GM10847 (cell line): ENCODE data around the gene OR10D3.

ENCODE experiments used
- POLR2A ChIP-seq: IDR thresholded peaks from 2 replicates; pipeline ENCODE4 v1.6.1; 2011; ENCODE audit not compliant: insufficient read length; ENCODE audit errors: extremely low read depth

OR10D3 gene

GRCh38 chr11:124179310-124179709 is 3.8 kb upstream of the OR10D3 start:
- TF ChIP-seq POLR2A: no peak

DNA sequence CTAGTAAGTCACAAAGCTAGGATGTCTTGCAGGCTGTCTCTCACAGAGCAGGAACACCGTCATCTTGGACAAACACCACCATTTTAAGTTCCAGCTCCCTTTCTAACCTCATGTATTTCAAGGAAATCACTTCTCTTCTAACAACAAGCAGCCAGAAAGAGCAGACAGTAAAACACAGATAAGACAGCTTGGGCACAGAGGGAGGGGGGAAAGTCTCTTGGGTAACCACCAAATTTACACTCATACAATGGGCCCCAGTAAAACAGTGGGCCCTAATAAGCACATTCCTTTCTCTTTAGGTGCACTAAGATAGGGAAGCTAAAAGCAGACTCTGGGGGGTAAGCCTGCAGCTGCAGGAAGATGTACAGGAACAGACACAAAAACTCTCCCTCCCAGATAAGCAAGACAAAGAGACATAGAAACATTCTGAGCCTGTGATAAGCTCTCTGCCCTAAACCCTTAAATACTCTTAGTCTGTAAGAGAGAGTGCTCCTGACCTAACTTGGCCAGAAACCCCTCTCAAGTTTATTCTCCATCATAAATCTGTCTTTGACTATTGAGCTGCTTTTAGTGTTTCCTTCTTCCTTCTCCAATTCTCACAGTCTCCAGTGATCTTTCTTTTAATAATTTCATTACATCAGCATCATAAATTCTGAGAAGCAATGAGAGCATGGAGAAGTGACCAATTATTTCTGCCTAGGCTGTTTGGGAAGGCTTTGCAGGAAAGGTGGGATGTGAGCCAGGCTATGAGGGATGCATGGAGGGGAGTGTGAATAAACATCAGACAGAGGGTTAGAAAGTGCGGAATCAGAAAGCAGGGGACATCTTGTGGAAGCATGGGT is 7.4 kb downstream of the OR10D3 start:
- no peak for TF ChIP-seq POLR2A

GRCh38 chr11:124193221-124194010 is 10.3 kb downstream of the OR10D3 start:
- no peak for TF ChIP-seq POLR2A

DNA sequence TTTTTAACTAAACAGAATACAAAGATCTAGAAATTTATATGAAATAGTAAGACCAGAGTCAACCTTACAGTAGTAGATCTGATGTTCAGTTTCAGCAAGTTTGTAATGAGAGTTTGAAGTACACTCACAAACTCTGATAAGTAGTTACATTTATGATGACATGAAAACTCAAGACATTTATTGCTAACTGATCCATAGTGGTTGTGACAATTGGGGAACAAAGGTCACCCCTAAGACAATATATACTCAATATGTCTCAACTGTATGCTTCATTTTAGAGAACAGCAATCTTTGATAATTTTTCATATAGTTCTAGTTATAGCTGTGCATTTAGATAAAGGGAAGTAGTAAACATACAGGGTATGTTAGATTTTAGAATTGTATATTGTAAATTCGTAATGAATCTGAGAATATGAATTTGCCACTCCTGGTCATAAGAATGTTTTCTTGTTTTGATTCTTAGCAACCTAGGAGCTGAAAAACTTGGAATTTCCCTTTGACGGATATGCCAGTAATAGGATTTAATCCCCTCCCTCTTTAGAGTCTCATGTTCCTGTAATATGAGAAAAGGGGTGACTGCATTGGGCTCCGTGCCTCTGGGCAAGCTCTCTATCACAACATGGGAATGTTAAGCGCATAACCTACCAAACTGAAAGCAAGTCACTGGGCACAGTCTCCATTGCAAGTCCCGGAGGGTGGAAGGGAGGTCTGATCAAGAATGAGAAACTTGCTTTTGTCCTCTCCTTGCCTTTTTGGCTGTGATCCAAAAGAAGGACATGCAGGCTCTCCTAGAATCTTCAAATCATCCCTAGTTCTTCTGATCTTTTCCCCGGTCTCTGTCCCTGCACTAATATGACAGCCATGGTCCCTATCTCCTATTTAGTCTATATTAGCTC is 11.4 kb downstream of the OR10D3 start:
- no peak for TF ChIP-seq POLR2A

- TF ChIP-seq POLR2A: no peak
These were observed 12.1 kb downstream of the OR10D3 start for GRCh38 chr11:124195189-124195734.

GRCh38 chr11:124197999-124198398 is 14.9 kb downstream of the OR10D3 start:
- no peak for TF ChIP-seq POLR2A

- no peak for TF ChIP-seq POLR2A
These were observed 15.8 kb downstream of the OR10D3 start for GRCh38 chr11:124198897-124199296.

- no peak for TF ChIP-seq POLR2A
These were observed 16.6 kb downstream of the OR10D3 start for GRCh38 chr11:124199702-124200101.

DNA sequence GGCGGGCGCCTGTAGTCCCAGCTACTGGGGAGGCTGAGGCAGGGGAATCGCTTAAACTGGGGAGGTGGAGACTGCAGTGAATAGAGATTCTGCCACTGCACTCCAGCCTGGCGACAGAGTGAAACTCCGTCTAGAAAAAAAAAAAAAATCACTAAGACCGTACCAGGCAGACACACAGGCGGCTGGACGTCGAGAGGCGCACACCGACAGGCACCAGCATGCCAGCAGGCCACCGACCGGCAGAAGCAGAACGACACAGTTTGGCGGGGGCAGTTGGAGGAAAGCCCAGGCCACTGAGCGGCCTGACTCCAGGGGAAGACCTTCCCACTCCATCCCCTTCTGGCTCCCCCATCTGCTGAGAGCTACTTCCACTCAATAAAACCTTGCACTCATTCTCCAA is 17.5 kb downstream of the OR10D3 start:
- no peak for TF ChIP-seq POLR2A

- TF ChIP-seq POLR2A: no peak
These were observed 19.8 kb downstream of the OR10D3 start for GRCh38 chr11:124202951-124203350.

GRCh38 chr11:124204008-124204407 is 20.9 kb downstream of the OR10D3 start:
- no peak for TF ChIP-seq POLR2A

DNA sequence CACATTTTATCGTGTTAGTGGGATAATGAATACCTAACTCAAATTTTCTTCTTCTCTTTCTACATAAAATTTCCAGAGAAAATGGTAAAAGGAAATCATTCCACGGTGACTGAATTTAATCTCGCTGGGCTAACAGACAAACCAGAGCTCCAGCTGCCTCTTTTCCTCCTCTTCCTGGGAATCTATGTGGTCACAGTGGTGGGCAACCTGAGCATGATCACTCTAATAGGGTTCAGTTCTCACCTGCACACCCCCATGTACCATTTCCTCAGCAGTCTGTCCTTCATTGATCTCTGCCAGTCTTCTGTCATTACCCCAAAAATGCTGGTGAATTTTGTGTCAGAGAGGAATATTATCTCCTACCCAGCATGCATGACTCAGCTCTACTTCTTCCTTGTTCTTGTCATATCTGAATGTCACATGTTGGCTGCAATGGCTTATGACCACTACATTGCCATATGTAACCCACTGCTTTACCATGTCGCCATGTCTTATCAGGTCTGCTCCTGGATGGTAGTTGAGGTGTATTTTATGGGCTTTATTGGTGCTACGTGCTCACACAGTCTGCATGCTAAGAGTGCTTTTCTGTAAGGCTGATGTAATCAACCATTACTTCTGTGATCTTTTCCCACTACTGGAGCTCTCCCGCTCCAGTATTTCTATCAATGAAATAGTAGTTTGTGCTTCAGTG is 24.1 kb downstream of the OR10D3 start:
- no peak for TF ChIP-seq POLR2A

GRCh38 chr11:124209824-124210357 is 26.7 kb downstream of the OR10D3 start:
- TF ChIP-seq POLR2A: no peak

GRCh38 chr11:124210421-124210820 is 27.3 kb downstream of the OR10D3 start:
- TF ChIP-seq POLR2A: no peak
